GM23338 (cell line): ENCODE results near the gene MAP4K3.

Experiments used
- CREB1 ChIP-seq: fragments of 250-450 bp; sonication (Bioruptor Pico); IDR thresholded peaks from 2 replicates; pipeline ENCODE4 v1.5.0; 2020; ENCODE audit warnings: low read depth, mild to moderate bottlenecking, moderate library complexity
- CTCF ChIP-seq, 2 experiments: fragments of 200-600 bp in 1 of 2; sonication (generic) in 1 of 2; conservative IDR thresholded peaks; 2 replicates each; pipeline versions ENCODE4 v1.5.1 to v1.6.1; 2016 to 2017; ENCODE audit warnings: antibody characterized with exemption in 2 of 2, low read depth in 2 of 2, mild to moderate bottlenecking in 2 of 2, moderate library complexity in 1 of 2
- ETS1 ChIP-seq: IDR thresholded peaks from 2 replicates; pipeline ENCODE4 v1.6.1; 2016; ENCODE audit warnings: antibody characterized with exemption
- EZH2 ChIP-seq: fragments of 200-600 bp; sonication (generic); IDR thresholded peaks from one replicate; pipeline ENCODE4 v1.8.0; 2017; ENCODE audit warnings: antibody characterized with exemption, mild to moderate bottlenecking, low read depth; ENCODE audit not compliant: unreplicated experiment
- EZH2phosphoT487 ChIP-seq: fragments of 200-600 bp; sonication (generic); IDR thresholded peaks from one replicate; pipeline ENCODE4 v1.8.1; 2018; ENCODE audit warnings: antibody characterized with exemption; ENCODE audit not compliant: unreplicated experiment
- JUNB ChIP-seq: IDR thresholded peaks from one replicate; pipeline ENCODE4 v1.6.1; 2016; ENCODE audit warnings: antibody characterized with exemption; ENCODE audit not compliant: unreplicated experiment
- POLR2AphosphoS5 ChIP-seq: IDR thresholded peaks from 2 replicates; pipeline ENCODE4 v1.6.1; 2016; ENCODE audit warnings: antibody characterized with exemption, low read depth
- REST ChIP-seq: IDR thresholded peaks from one replicate; pipeline ENCODE4 v1.6.1; 2018; ENCODE audit warnings: antibody characterized with exemption; ENCODE audit not compliant: unreplicated experiment
- ZNF462 ChIP-seq: fragments of 250-450 bp; sonication (Bioruptor Pico); IDR thresholded peaks from 2 replicates; pipeline ENCODE4 v1.5.0; 2020; ENCODE audit warnings: mild to moderate bottlenecking, moderate library complexity

GRCh38 chr2:39435234-39435633, 1.9 kb downstream of the MAP4K3 start:
- TF ChIP-seq REST (no peak), CREB1 (CRISPR knock-in tag) (no peak), CTCF (conservative IDR thresholded peaks at IDR 0.05; ENCODE audit: low read depth in 2 of 2) (no peak), POLR2AphosphoS5 (no peak), ZNF462 (CRISPR knock-in tag) (no peak), EZH2phosphoT487 (no peak), JUNB (no peak), EZH2 (no peak), ETS1 (no peak)
